ENCODE measurements around the gene CHST3.

DNA sequence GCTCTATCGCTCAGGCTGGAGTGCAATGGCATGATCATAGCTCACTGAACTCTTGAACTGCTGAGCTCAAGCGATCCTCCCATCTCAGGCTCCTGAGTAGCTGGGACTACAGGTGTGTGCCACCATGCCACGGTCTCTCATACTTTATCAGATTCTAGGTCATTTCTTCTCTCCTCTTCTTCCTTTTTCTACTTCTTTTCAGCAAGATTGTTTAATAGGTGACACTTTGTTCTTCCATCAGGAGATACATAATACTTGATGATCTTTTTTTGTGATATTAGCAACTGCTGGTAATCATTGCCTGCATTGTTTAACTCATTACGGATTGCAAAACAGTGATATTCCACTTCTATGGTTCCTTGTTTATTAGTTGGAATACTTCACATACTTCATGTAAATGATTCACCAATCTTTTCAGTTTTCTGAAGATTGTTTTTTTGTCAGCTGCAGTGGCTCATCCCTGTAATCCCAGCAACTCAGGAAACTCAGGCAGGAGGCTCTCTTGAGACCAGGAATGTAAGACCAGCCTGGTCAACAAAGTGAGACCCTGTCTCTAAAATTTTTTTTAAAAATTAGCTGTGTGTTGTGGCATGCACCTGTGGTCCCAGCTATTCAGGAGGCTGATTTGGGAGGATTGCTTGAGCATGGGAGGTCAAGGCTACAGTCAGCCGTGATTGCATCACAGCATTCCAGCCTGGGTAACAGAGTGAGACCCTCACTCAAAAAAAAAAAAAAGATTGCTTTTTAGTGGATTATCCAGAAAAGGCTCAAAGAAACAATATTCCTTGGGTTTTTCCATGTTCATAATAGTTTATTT lies 36.2 kb upstream of the CHST3 start:
- TF ChIP-seq, protein P1, sequence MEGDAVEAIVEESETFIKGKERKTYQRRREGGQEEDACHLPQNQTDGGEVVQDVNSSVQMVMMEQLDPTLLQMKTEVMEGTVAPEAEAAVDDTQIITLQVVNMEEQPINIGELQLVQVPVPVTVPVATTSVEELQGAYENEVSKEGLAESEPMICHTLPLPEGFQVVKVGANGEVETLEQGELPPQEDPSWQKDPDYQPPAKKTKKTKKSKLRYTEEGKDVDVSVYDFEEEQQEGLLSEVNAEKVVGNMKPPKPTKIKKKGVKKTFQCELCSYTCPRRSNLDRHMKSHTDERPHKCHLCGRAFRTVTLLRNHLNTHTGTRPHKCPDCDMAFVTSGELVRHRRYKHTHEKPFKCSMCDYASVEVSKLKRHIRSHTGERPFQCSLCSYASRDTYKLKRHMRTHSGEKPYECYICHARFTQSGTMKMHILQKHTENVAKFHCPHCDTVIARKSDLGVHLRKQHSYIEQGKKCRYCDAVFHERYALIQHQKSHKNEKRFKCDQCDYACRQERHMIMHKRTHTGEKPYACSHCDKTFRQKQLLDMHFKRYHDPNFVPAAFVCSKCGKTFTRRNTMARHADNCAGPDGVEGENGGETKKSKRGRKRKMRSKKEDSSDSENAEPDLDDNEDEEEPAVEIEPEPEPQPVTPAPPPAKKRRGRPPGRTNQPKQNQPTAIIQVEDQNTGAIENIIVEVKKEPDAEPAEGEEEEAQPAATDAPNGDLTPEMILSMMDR (IDR thresholded peaks at IDR 0.05), result no peak
- TF ChIP-seq POLR2AphosphoS5 (IDR thresholded peaks at IDR 0.05), result no peak

Measured in breast epithelium (tissue), 3 donors.